Peyer's patch (tissue), 4 donors: ENCODE results near the gene ZPBP2.

Experiments used
- POLR2A ChIP-seq, 2 donors: fragments of 450-650 bp; IDR thresholded peaks; one replicate each; pipeline ENCODE4 v1.5.1; 2017; ENCODE audit warnings: antibody characterized with exemption in 2 of 2, mild to moderate bottlenecking in 2 of 2, moderate library complexity in 2 of 2
- TF ChIP-seq, protein P1 (sequence below), 6 experiments: fragments of 450-650 bp in 4 of 6; fragments of 200-600 bp in 2 of 6; sonication (generic) in 1 of 6; IDR thresholded peaks; one replicate each; pipeline ENCODE4 v1.5.1; 2017 to 2019; ENCODE audit warnings: antibody characterized with exemption in 6 of 6, mild to moderate bottlenecking in 3 of 6, moderate library complexity in 1 of 6

DNA sequence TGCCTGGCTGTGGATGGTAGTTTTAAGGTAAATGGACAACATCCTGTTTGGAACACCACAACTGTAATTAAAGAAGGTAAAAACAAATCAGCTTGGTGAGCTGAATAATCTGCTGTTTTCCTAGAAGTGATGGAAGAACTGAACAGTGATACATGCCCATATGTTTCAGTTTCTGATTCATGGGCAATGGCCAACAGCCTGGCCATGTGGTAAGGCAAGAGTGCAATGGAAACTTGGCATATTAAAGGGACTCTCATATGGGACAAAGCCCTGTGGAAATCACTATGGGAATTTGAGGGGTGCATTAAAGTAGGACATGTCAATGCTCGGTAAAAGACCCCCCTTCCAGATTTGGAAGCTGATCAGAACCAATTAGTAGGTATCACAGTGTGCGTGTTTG is 41.7 kb upstream of the ZPBP2 start:
- TF ChIP-seq, protein P1, sequence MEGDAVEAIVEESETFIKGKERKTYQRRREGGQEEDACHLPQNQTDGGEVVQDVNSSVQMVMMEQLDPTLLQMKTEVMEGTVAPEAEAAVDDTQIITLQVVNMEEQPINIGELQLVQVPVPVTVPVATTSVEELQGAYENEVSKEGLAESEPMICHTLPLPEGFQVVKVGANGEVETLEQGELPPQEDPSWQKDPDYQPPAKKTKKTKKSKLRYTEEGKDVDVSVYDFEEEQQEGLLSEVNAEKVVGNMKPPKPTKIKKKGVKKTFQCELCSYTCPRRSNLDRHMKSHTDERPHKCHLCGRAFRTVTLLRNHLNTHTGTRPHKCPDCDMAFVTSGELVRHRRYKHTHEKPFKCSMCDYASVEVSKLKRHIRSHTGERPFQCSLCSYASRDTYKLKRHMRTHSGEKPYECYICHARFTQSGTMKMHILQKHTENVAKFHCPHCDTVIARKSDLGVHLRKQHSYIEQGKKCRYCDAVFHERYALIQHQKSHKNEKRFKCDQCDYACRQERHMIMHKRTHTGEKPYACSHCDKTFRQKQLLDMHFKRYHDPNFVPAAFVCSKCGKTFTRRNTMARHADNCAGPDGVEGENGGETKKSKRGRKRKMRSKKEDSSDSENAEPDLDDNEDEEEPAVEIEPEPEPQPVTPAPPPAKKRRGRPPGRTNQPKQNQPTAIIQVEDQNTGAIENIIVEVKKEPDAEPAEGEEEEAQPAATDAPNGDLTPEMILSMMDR (IDR thresholded peaks at IDR 0.05): no peak
- no peak for TF ChIP-seq POLR2A (IDR thresholded peaks at IDR 0.05)
